WERI-Rb-1 (cell line): ENCODE results near the gene MTM1.

ENCODE experiments used
- DNase-seq: peaks from one replicate; pipeline ENCODE4 v3.0.0-alpha.2; 2020
- H3K27ac ChIP-seq: fragments of 250-450 bp; sonication (Bioruptor Pico); 2 replicates; pipeline ENCODE4 v1.5.1; 2020; ENCODE audit warnings: mild to moderate bottlenecking, moderate library complexity
- H3K27me3 ChIP-seq: fragments of 250-450 bp; sonication (Bioruptor Pico); 2 replicates; pipeline ENCODE4 v1.5.1; 2021; ENCODE audit warnings: mild to moderate bottlenecking, low read depth, moderate library complexity; ENCODE audit not compliant: insufficient read depth, severe bottlenecking
- H3K36me3 ChIP-seq: fragments of 250-450 bp; sonication (Bioruptor Pico); 2 replicates; pipeline ENCODE4 v1.5.1; 2020; ENCODE audit warnings: mild to moderate bottlenecking, moderate library complexity
- H3K4me3 ChIP-seq: 2 replicates; pipeline ENCODE4 v1.5.1; 2011; ENCODE audit warnings: low read depth, mild to moderate bottlenecking, control low read depth, low read length
- H3K9me3 ChIP-seq: fragments of 250-450 bp; sonication (Bioruptor Pico); 2 replicates; pipeline ENCODE4 v1.5.1; 2021; ENCODE audit warnings: mild to moderate bottlenecking, moderate library complexity; ENCODE audit not compliant: severe bottlenecking
- TF ChIP-seq, protein P1 (sequence below): IDR thresholded peaks from 2 replicates; pipeline ENCODE4 v1.5.1; 2011; ENCODE audit warnings: low read depth, mild to moderate bottlenecking, control low read depth, inconsistent platforms, low read length

The MTM1 gene

DNA sequence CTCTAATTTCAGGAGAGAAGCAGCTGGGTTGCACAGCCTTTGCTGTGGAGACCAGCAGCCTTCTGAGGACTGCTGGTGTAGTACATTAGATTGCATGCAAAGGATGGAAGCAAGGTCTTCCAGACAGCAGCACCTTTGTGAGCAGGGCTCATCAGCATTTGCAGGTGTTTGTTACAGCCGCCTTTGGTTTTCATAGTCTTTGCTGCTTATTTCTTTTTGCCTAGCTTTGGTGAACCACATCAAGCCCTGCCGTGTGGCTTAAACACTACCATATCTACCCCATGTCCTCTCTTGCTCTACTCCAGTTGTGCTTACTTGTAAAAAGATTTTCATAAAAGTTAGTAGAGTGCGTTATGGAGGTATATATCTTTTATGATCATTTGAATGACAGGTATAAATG, 57.5 kb downstream of the MTM1 start:
- no peak overlapping the region for H3K4me3 ChIP-seq
- no peak for DNase-seq
- no peaks in the 10 kb centered on the region for H3K27me3 ChIP-seq
- H3K36me3 ChIP-seq, result no peaks in the 10 kb centered on the region
- TF ChIP-seq, protein P1, sequence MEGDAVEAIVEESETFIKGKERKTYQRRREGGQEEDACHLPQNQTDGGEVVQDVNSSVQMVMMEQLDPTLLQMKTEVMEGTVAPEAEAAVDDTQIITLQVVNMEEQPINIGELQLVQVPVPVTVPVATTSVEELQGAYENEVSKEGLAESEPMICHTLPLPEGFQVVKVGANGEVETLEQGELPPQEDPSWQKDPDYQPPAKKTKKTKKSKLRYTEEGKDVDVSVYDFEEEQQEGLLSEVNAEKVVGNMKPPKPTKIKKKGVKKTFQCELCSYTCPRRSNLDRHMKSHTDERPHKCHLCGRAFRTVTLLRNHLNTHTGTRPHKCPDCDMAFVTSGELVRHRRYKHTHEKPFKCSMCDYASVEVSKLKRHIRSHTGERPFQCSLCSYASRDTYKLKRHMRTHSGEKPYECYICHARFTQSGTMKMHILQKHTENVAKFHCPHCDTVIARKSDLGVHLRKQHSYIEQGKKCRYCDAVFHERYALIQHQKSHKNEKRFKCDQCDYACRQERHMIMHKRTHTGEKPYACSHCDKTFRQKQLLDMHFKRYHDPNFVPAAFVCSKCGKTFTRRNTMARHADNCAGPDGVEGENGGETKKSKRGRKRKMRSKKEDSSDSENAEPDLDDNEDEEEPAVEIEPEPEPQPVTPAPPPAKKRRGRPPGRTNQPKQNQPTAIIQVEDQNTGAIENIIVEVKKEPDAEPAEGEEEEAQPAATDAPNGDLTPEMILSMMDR, result no peak
- H3K9me3 ChIP-seq, result no peaks in the 10 kb centered on the region
- no peak overlapping the region for H3K27ac ChIP-seq

DNA sequence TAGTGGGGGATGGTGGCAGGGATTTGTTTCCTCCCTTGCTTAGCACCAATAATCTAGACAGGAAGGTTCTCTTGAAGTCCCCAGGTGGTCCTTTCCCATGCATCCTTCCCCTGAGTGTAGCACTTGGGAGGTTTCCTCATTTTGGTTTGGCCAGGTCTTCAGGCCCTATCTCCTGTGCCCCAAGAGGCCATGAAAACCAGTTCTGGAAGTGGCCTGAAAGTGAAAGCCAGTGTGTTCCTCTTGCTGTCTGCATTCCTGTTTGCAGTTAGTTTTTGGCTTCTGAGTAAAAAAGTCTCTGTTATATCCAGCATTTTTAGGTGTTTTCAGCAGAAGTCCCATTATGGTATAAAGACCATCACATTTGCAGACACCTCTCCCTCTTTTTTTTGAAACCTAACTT, 59.5 kb downstream of the MTM1 start:
- Histone ChIP-seq H3K4me3 (no peak overlapping the region), H3K27me3 (no peaks in the 10 kb centered on the region), H3K27ac (no peak overlapping the region), H3K9me3 (no peaks in the 10 kb centered on the region), H3K36me3 (no peaks in the 10 kb centered on the region)
- no peak for DNase-seq
- TF ChIP-seq, protein P1, result no peak

DNA sequence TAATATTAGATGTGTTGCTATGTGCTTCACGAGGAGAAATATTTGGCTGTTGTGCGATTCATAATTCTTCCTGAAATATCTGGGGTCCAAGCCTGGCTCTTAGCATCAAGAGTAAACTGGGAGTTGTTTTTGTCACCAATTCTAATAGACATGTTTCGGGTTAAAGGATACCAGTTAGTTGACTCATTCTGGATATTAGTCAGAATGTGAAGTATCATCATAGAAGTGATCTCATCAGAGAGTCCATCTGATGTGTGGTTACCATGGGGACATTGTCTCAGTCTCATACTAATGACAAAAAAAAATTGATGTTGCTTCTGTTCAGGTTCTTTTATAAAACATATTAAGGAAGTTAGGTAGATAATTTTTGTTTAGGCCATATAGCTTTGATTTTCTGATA, 67.5 kb downstream of the MTM1 start:
- no peak for DNase-seq
- Histone ChIP-seq H3K36me3 (no peaks in the 10 kb centered on the region), H3K27ac (no peak overlapping the region), H3K9me3 (no peaks in the 10 kb centered on the region), H3K4me3 (no peak overlapping the region), H3K27me3 (no peaks in the 10 kb centered on the region)
- TF ChIP-seq, protein P1, result no peak

DNA sequence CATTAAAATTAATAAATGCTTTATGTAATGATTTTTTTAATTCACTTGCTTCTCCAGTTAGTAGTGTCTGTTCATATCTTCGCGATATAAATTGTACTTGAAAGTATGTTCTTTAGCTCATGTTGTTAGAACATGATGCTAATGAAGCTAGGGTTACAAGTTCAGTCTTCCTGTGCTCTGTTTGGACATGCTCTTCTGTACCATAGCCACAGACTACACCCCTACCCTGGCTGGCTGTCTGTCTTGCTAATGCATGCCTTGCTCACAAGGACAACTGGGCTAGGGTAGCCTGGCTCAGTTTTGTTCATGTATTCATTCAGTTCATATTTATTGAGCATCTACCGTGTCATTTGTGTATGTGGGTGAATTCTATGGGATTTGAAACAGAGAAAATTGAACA, 74.0 kb downstream of the MTM1 start:
- Histone ChIP-seq H3K9me3 (no peaks in the 10 kb centered on the region), H3K27ac (no peak overlapping the region), H3K27me3 (no peaks in the 10 kb centered on the region), H3K4me3 (no peak overlapping the region), H3K36me3 (no peaks in the 10 kb centered on the region)
- no peak for DNase-seq
- TF ChIP-seq, protein P1, result no peak

DNA sequence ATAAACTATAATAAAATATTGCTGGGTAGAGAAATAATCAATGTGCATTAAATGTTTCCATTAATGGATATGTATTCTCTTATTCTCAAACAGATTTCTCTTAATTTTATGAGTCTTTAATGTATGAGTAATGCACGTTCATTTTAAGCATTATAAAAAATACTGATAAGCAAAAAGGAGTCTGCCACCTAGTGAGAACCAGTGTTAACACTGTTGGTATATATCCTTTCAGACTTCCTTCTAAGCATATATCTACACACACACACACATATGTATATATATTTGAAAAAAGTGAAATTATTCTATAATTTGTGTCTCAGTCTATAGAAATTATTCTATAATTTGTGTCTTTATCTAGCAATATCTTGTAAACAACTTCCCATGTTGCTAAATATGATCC, 74.8 kb downstream of the MTM1 start:
- TF ChIP-seq, protein P1, result no peak
- Histone ChIP-seq H3K4me3 (no peak overlapping the region), H3K27ac (no peak overlapping the region), H3K27me3 (no peaks in the 10 kb centered on the region), H3K9me3 (no peaks in the 10 kb centered on the region), H3K36me3 (no peaks in the 10 kb centered on the region)
- no peak for DNase-seq

DNA sequence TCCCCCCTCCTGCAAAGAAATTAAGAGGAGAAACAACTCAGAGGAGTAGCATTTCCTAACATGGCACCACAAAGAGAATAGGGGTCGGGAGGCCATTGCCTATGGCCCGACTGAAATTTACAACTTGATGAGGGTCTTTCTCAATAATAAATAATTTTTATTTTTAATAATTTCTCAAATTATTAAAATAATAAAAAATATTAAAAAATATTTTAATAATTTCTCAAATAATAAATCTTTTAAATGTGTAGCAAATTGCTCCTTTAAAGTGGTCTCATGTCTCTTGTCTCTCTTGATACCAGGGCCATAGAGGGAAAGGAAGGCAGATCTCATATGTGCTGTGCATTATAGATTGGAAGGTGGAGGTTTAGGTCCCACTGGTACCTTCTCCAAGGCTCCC, 75.5 kb downstream of the MTM1 start:
- Histone ChIP-seq H3K27ac (no peak overlapping the region), H3K27me3 (no peaks in the 10 kb centered on the region), H3K9me3 (no peaks in the 10 kb centered on the region), H3K4me3 (no peak overlapping the region), H3K36me3 (no peaks in the 10 kb centered on the region)
- no peak for DNase-seq
- TF ChIP-seq, protein P1, result no peak
